HCT116 (cell line): Measurements from ENCODE around the gene FLNB. TPM values are rescaled to one million over a fixed set of nuclear protein-coding genes. Genes with fewer than 3 reads are reported as not detected.

Experiments used
- ATAC-seq: fragments of 200-7000 bp; cut with Tn5 transposase; 2 replicates; pipeline ENCODE4 v1.9.1; 2020; ENCODE audit warnings: mild to moderate bottlenecking, moderate library complexity
- BruUV-seq: library from RNA; stranded (reverse); fragments of 400-500 nt; replicated peaks from 2 replicates; lab custom pipeline; 2021; lab: Mats Ljungman, UMichigan
- CTCF ChIA-PET: fragments of 300-600 bp; sonication (Branson Sonifier 250); formaldehyde crosslinking; loops from one replicate; lab custom pipeline; 2021; ENCODE audit warnings: antibody characterized with exemption; lab: Charles Lee
- POLR2A ChIA-PET: fragments of 300-600, 350-600 bp; sonication (Branson Sonifier 250); formaldehyde crosslinking; loops from one replicate; lab custom pipeline; 2021; ENCODE audit warnings: antibody characterized with exemption; lab: Charles Lee
- RAD21 ChIA-PET, 2 experiments: fragments of 300-600 bp; sonication (Branson Sonifier 250); formaldehyde crosslinking; loops; one replicate each; lab custom pipeline; 2023; ENCODE audit warnings: low total read pairs in 2 of 2; ENCODE audit not compliant: uncharacterized antibody in 2 of 2, unreplicated experiment in 2 of 2, low non-redundant PET in 1 of 2; lab: Charles Lee
- DNase-seq: peaks from one replicate; pipeline ENCODE4 v3.0.0-alpha.2; 2010; ENCODE audit warnings: low read depth, low spot score
- H2AFZ ChIP-seq: fragments of 200-600 bp; shearing (Covaris generic), sonication (generic); 2 replicates; pipeline ENCODE4 v1.6.1; 2017; ENCODE audit warnings: low read depth, mixed run types, mixed read lengths, antibody characterized with exemption, low read length; ENCODE audit not compliant: poor library complexity, severe bottlenecking
- H3K27ac ChIP-seq: 2 replicates; pipeline ENCODE4 v1.5.1; 2012; ENCODE audit warnings: low read depth, low read length
- H3K27me3 ChIP-seq: fragments of 200-600 bp; sonication (generic); 2 replicates; pipeline ENCODE4 v1.6.1; 2016; ENCODE audit warnings: mixed run types, low read length, mixed read lengths; ENCODE audit not compliant: insufficient read depth
- H3K36me3 ChIP-seq, 2 experiments: fragments of 200-500 bp in 1 of 2; fragments of 200-600 bp in 1 of 2; sonication (Bioruptor generic) in 1 of 2; sonication (generic) in 1 of 2; 2 replicates each; pipeline versions ENCODE4 v1.5.1 to v1.6.1; 2014 to 2016; ENCODE audit warnings: low read length in 2 of 2, inconsistent platforms in 1 of 2, mixed read lengths in 1 of 2, mixed run types in 1 of 2; ENCODE audit not compliant: insufficient read depth in 2 of 2, control insufficient read depth in 1 of 2
- H3K4me1 ChIP-seq, 2 experiments: fragments of 200-600 bp in 1 of 2; sonication (generic) in 1 of 2; 2 replicates each; pipeline versions ENCODE4 v1.5.1 to v1.6.1; 2012 to 2017; ENCODE audit warnings: low read length in 2 of 2, inconsistent platforms in 1 of 2, mild to moderate bottlenecking in 1 of 2, mixed read lengths in 1 of 2, mixed run types in 1 of 2, moderate library complexity in 1 of 2; ENCODE audit not compliant: insufficient read depth in 2 of 2, control insufficient read depth in 1 of 2
- H3K4me2 ChIP-seq: fragments of 200-600 bp; sonication (generic); 2 replicates; pipeline ENCODE4 v1.6.1; 2017; ENCODE audit warnings: mixed run types, low read length, mixed read lengths
- H3K4me3 ChIP-seq, 2 experiments: fragments of 200-600 bp in 1 of 2; sonication (generic) in 1 of 2; replicated peaks in 1 of 2; 2 replicates each; pipeline ENCODE4 v1.5.1; 2011 to 2016; ENCODE audit warnings: low read length in 2 of 2, control low read depth in 1 of 2, low read depth in 1 of 2, mild to moderate bottlenecking in 1 of 2, mixed read lengths in 1 of 2, mixed run types in 1 of 2
- H3K79me2 ChIP-seq: fragments of 200-600 bp; sonication (generic); 2 replicates; pipeline ENCODE4 v1.6.1; 2017; ENCODE audit warnings: mild to moderate bottlenecking, mixed run types, low read length, moderate library complexity, mixed read lengths; ENCODE audit not compliant: insufficient read depth
- H3K9ac ChIP-seq: fragments of 200-600 bp; sonication (generic); 2 replicates; pipeline ENCODE4 v1.6.1; 2016; ENCODE audit warnings: low read length, mixed read lengths
- H3K9me2 ChIP-seq: fragments of 200-600 bp; sonication (generic), shearing (Covaris generic); 2 replicates; pipeline ENCODE4 v1.6.1; 2017; ENCODE audit warnings: mixed run types, mild to moderate bottlenecking, moderate library complexity; ENCODE audit not compliant: insufficient read depth
- H3K9me3 ChIP-seq, 2 experiments: fragments of 200-500 bp in 1 of 2; fragments of 200-600 bp in 1 of 2; sonication (Bioruptor generic) in 1 of 2; sonication (generic) in 1 of 2; 2 replicates each; pipeline ENCODE4 v1.6.1; 2014 to 2017; ENCODE audit warnings: low read length in 2 of 2, mixed read lengths in 2 of 2, inconsistent platforms in 1 of 2, low read depth in 1 of 2, mild to moderate bottlenecking in 1 of 2, mixed run types in 1 of 2, moderate library complexity in 1 of 2; ENCODE audit not compliant: control insufficient read depth in 1 of 2, insufficient read depth in 1 of 2
- H4K20me1 ChIP-seq: fragments of 200-600 bp; sonication (generic), shearing (Covaris generic); 2 replicates; pipeline ENCODE4 v1.6.1; 2017; ENCODE audit warnings: mixed run types, mild to moderate bottlenecking, moderate library complexity; ENCODE audit not compliant: insufficient read depth
- ATF3 ChIP-seq: IDR thresholded peaks from 2 replicates; pipeline ENCODE4 v1.6.1; 2012
- CEBPB ChIP-seq: IDR thresholded peaks from 2 replicates; pipeline ENCODE4 v1.6.1; 2012; ENCODE audit warnings: low read depth
- ELF1 ChIP-seq: IDR thresholded peaks from 2 replicates; pipeline ENCODE4 v1.6.1; 2012; ENCODE audit warnings: low read depth, borderline replicate concordance
- EZH2 ChIP-seq: fragments of 200-600 bp; sonication (generic); IDR thresholded peaks from 2 replicates; pipeline ENCODE4 v1.6.1; 2017; ENCODE audit warnings: antibody characterized with exemption, mixed run types
- EZH2phosphoT487 ChIP-seq: fragments of 200-600 bp; IDR thresholded peaks from 2 replicates; pipeline ENCODE4 v1.6.1; 2018; ENCODE audit warnings: antibody characterized with exemption, borderline replicate concordance
- FOSL1 ChIP-seq: IDR thresholded peaks from 2 replicates; pipeline ENCODE4 v1.6.1; 2012; ENCODE audit warnings: low read depth
- MAX ChIP-seq: IDR thresholded peaks from 2 replicates; pipeline ENCODE4 v1.6.1; 2012
- POLR2A ChIP-seq: IDR thresholded peaks from 2 replicates; pipeline ENCODE4 v1.7.0; 2011; ENCODE audit warnings: borderline replicate concordance; ENCODE audit not compliant: insufficient read depth, insufficient read length; ENCODE audit errors: extremely low read depth
- POLR2AphosphoS5 ChIP-seq: IDR thresholded peaks from 2 replicates; pipeline ENCODE4 v1.6.1; 2011; ENCODE audit warnings: mild to moderate bottlenecking, low read depth, low read length, moderate library complexity
- RAD21 ChIP-seq: IDR thresholded peaks from 2 replicates; pipeline ENCODE4 v1.6.1; 2012; ENCODE audit warnings: low read depth, mild to moderate bottlenecking
- REST ChIP-seq: IDR thresholded peaks from 2 replicates; pipeline ENCODE4 v1.6.1; 2012; ENCODE audit warnings: low read depth
- SIN3A ChIP-seq: IDR thresholded peaks from 2 replicates; pipeline ENCODE4 v1.6.1; 2012; ENCODE audit warnings: low read depth
- SP1 ChIP-seq: IDR thresholded peaks from 2 replicates; pipeline ENCODE4 v1.6.1; 2012; ENCODE audit warnings: low read depth
- SRF ChIP-seq: IDR thresholded peaks from 2 replicates; pipeline ENCODE4 v1.6.1; 2012; ENCODE audit warnings: low read depth
- TCF7L2 ChIP-seq: IDR thresholded peaks from 2 replicates; pipeline ENCODE4 v1.7.0; 2011; ENCODE audit warnings: borderline replicate concordance, inconsistent platforms; ENCODE audit not compliant: insufficient read depth, insufficient read length; ENCODE audit errors: extremely low read depth
- YY1 ChIP-seq: IDR thresholded peaks from 2 replicates; pipeline ENCODE4 v1.6.1; 2011; ENCODE audit warnings: low read length, low read depth, moderate library complexity, mild to moderate bottlenecking; ENCODE audit not compliant: insufficient replicate concordance; ENCODE audit errors: extremely low read depth
- ZBTB33 ChIP-seq: IDR thresholded peaks from 2 replicates; pipeline ENCODE4 v1.6.1; 2011; ENCODE audit warnings: mild to moderate bottlenecking, low read length, moderate library complexity; ENCODE audit not compliant: insufficient replicate concordance; ENCODE audit errors: extremely low read depth
- ZFX ChIP-seq: fragments of 450-650 bp; IDR thresholded peaks from 2 replicates; pipeline ENCODE4 v1.6.1; 2017
- ZNF274 ChIP-seq: fragments of 200-500 bp; sonication (Bioruptor generic); IDR thresholded peaks from 2 replicates; pipeline ENCODE4 v1.6.1; 2014; ENCODE audit warnings: mild to moderate bottlenecking, low read depth, low read length, inconsistent platforms
- intact Hi-C: fragments of 100-400 bp; cut with micrococcal nuclease; formaldehyde crosslinking; loops from 2 replicates; pipeline ENCODE4 v1.10.0; 2022
- total RNA-seq: library from RNA; stranded (reverse); gene quantifications from one replicate; pipeline ENCODE4 v1.2.1, GENCODE V29; 2021; ENCODE audit not compliant: unreplicated experiment
- TF ChIP-seq, protein P1 (sequence below), 3 experiments: fragments of 200-600 bp in 1 of 3; sonication (generic) in 1 of 3; IDR thresholded peaks in 2 of 3; conservative IDR thresholded peaks in 1 of 3; 2 replicates each; pipeline ENCODE4 v1.5.1; 2012 to 2017; ENCODE audit warnings: low read depth in 2 of 3, low read length in 2 of 3, antibody characterized with exemption in 1 of 3, borderline replicate concordance in 1 of 3, control low read depth in 1 of 3, mild to moderate bottlenecking in 1 of 3, mixed read lengths in 1 of 3, mixed run types in 1 of 3, moderate library complexity in 1 of 3; ENCODE audit not compliant: insufficient read depth in 1 of 3

FLNB gene
- total RNA-seq, 1 experiment from 2014 or later = 116 TPM

- RAD21 ChIA-PET = no interaction called here
- TF ChIP-seq, protein P1, sequence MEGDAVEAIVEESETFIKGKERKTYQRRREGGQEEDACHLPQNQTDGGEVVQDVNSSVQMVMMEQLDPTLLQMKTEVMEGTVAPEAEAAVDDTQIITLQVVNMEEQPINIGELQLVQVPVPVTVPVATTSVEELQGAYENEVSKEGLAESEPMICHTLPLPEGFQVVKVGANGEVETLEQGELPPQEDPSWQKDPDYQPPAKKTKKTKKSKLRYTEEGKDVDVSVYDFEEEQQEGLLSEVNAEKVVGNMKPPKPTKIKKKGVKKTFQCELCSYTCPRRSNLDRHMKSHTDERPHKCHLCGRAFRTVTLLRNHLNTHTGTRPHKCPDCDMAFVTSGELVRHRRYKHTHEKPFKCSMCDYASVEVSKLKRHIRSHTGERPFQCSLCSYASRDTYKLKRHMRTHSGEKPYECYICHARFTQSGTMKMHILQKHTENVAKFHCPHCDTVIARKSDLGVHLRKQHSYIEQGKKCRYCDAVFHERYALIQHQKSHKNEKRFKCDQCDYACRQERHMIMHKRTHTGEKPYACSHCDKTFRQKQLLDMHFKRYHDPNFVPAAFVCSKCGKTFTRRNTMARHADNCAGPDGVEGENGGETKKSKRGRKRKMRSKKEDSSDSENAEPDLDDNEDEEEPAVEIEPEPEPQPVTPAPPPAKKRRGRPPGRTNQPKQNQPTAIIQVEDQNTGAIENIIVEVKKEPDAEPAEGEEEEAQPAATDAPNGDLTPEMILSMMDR (IDR thresholded peaks at IDR 0.05 in 2 of 3, conservative IDR thresholded peaks at IDR 0.05 in 1 of 3; ENCODE audit: borderline replicate concordance in 1 of 3, insufficient read depth in 1 of 3, low read depth in 2 of 3, low read length in 2 of 3) = no peak
- TF ChIP-seq REST (no peak), SP1 (no peak), FOSL1 (no peak), CEBPB (no peak), POLR2AphosphoS5 (no peak), ELF1 (no peak), ZFX (no peak), YY1 (no peak), POLR2A (no peak), SIN3A (no peak), ZNF274 (no peak), EZH2phosphoT487 (no peak), RAD21 (no peak), ZBTB33 (no peak), MAX (no peak), SRF (no peak), ATF3 (no peak), TCF7L2 (no peak), EZH2 (no peak)
- Histone ChIP-seq H3K36me3 (no peaks in the 10 kb centered on the region), H3K9me2 (no peaks in the 10 kb centered on the region), H3K4me1 (peaks cover 31 to 43% of the 10 kb centered on the region in 2 experiments), H3K27ac (no peak overlapping the region), H3K9me3 (no peaks in the 10 kb centered on the region), H3K9ac (no peak overlapping the region), H4K20me1 (no peaks in the 10 kb centered on the region; the same call in 1 of the 2 replicates), H3K79me2 (peaks cover 92% of the 10 kb centered on the region), H3K4me3 (no peak overlapping the region), H3K4me2 (no peak overlapping the region), H3K27me3 (no peaks in the 10 kb centered on the region), H2AFZ (no peak overlapping the region)
- no TSS peak for BruUV-seq
- DNase-seq (no peak), ATAC-seq (no peak)
- POLR2A ChIA-PET = no interaction called here
- CTCF ChIA-PET = no interaction called here
- intact Hi-C loops = no loop called here
Measured at GRCh38 chr3:58015520-58015915, 7.3 kb downstream of the FLNB start.
